ENCODE results near the gene SURF1. TPM values are rescaled to one million over a fixed set of nuclear protein-coding genes. Genes with fewer than 3 reads are reported as not detected.
A peak's percentile ranks its signal among the peaks of the same experiment; 100 is the strongest.

Gene SURF1
- total and polyA plus RNA-seq, 9 of the 15 experiments (the other 6 are each of a cell fraction or from before 2014, with no cell fraction given): 16.1 to 31.3 (median 20.9) TPM

DNA sequence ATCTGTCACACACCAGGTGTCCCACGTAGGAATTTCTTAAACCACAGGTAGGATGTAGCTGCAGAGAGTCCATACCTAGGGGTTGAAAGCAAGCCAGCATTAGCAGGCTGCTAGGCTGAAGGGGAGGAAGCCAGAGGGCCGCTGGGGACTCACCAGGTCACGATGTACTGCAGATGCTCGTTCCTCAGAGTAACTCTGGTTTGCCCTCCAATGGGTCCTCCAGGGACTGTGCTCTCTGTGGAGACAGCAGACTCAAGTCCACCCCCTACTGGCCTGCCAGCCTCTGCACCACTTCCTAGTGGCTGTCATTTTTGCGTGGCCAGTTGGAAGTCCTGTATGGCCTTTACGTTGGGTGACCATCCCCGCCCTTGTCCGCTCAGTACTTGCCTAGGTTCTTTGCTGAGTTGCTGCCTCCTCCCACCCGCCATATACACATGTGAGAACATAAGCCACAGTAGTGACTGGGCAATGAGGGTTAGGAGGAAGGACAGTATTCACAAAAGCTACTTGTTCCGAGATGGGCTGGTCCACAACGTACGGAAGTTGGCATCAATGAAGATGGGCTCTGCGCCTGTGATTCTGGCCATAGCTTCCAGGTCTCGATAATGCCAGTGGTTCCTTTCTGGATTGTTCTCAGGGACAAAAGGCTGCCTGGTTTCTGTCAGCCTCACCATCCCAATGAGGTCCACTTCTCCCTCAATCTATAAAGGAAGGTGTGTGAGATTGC is 4.2 kb downstream of the SURF1 start (continued):
- TF ChIP-seq FIP1L1 (IDR thresholded peaks at IDR 0.05; ENCODE audit: low read depth, low read length, poor library complexity, severe bottlenecking) (no peak), L3MBTL2 (IDR thresholded peaks at IDR 0.05) (peak; percentile 42; the same call in 1 of the 2 replicates)
- TF ChIP-seq, protein P1, sequence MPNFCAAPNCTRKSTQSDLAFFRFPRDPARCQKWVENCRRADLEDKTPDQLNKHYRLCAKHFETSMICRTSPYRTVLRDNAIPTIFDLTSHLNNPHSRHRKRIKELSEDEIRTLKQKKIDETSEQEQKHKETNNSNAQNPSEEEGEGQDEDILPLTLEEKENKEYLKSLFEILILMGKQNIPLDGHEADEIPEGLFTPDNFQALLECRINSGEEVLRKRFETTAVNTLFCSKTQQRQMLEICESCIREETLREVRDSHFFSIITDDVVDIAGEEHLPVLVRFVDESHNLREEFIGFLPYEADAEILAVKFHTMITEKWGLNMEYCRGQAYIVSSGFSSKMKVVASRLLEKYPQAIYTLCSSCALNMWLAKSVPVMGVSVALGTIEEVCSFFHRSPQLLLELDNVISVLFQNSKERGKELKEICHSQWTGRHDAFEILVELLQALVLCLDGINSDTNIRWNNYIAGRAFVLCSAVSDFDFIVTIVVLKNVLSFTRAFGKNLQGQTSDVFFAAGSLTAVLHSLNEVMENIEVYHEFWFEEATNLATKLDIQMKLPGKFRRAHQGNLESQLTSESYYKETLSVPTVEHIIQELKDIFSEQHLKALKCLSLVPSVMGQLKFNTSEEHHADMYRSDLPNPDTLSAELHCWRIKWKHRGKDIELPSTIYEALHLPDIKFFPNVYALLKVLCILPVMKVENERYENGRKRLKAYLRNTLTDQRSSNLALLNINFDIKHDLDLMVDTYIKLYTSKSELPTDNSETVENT (CRISPR knock-in tag; IDR thresholded peaks at IDR 0.05): 0 out of 2 replicates have a peak, but pooled peaks have one; percentile 29

DNA sequence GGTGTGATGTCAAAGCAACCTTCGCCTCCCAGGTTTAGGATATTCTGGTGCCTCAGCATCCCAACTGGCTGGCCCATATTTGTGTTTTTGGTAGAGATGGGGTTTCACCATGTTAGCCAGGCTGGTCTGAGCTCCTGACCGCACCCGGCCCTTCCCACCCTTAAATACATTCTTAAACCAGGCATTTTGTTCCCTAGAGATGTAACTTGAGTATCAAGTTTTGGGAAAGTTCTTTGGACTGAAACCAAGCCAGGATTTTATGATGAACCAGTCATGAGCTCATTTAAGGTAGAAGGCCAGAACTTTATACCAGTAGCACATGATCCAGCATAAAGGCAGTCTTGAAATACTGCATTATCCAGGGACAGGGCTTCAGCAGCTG is 4.8 kb downstream of the SURF1 start:
- peaks cover 60% of the 10 kb centered on the region for H3K79me2 ChIP-seq (ENCODE audit: control insufficient read depth, insufficient read depth, low read length)
- peaks cover 3% of the 10 kb centered on the region for H3K9me1 ChIP-seq (ENCODE audit: control insufficient read depth, insufficient read depth, low read length)
- H2AFZ ChIP-seq (ENCODE audit: low read depth, low read length): no peak overlapping the region
- POLR2A ChIA-PET: interaction anchor here (0.8 to 7.4 kb wide), 12 partner anchors 8 to 190 kb away, joined by 3 to 33 read pairs (median 5); partner anchors contain the start of gene STKLD1
- H3K4me3 ChIP-seq: no peak overlapping the region
- no TSS peak for BruUV-seq (replicated peaks)
- H3K27ac ChIP-seq (ENCODE audit: extremely low read depth, low read depth, low read length): peak overlapping the region; percentile 34; the same call in 1 of the 3 replicates
- ATAC-seq (no peak), FAIRE-seq (no peak), DNase-seq (ENCODE audit: extremely low read depth in 1 of 4, low spot score in 3 of 4) (no peak)
- no peaks in the 10 kb centered on the region for H3K27me3 ChIP-seq (ENCODE audit: control insufficient read depth in 2 of 2, insufficient read depth in 2 of 2, low read length in 2 of 2)
- intact Hi-C loops (cut with micrococcal nuclease) (no loop called here), in situ Hi-C loops (cut with MboI) (no loop called here)
- peak overlapping the region; percentile 3; the same call in 1 of the 2 replicates for H3K4me2 ChIP-seq (ENCODE audit: insufficient read depth, low read length)
- WGBS (ENCODE audit: insufficient coverage, low coverage, missing lambda C conversion rate): 92% methylated on average over 3 of the region's 3 CpGs
- no peaks in the 10 kb centered on the region for H3K9me3 ChIP-seq (replicated peaks; ENCODE audit: control insufficient read depth, insufficient read depth, low read depth, low read length)
- H4K20me1 ChIP-seq (replicated peaks; ENCODE audit: control insufficient read depth, insufficient read depth, low read length): peaks cover 30% of the 10 kb centered on the region
- CTCF ChIA-PET (ENCODE audit: low intra/inter-chr PET ratio): no interaction called here
- no peak overlapping the region for H3K9ac ChIP-seq (ENCODE audit: insufficient read depth in 1 of 2, low read depth in 2 of 2, low read length in 2 of 2)
- peaks cover 57% of the 10 kb centered on the region for H3K36me3 ChIP-seq (ENCODE audit: control insufficient read depth, insufficient read depth, low read length)
- H3K4me1 ChIP-seq (replicated peaks in 1 of 2; ENCODE audit: control insufficient read depth in 2 of 2, insufficient read depth in 2 of 2, low read length in 2 of 2): peaks cover 13 to 30% of the 10 kb centered on the region in 2 experiments; a peak in 4 of 5 replicates
- TF ChIP-seq RBFOX2 (IDR thresholded peaks at IDR 0.05; ENCODE audit: low read depth, low read length): 0 out of 2 replicates have a peak, but pooled peaks have one; percentile 4
- TF ChIP-seq, protein P2, sequence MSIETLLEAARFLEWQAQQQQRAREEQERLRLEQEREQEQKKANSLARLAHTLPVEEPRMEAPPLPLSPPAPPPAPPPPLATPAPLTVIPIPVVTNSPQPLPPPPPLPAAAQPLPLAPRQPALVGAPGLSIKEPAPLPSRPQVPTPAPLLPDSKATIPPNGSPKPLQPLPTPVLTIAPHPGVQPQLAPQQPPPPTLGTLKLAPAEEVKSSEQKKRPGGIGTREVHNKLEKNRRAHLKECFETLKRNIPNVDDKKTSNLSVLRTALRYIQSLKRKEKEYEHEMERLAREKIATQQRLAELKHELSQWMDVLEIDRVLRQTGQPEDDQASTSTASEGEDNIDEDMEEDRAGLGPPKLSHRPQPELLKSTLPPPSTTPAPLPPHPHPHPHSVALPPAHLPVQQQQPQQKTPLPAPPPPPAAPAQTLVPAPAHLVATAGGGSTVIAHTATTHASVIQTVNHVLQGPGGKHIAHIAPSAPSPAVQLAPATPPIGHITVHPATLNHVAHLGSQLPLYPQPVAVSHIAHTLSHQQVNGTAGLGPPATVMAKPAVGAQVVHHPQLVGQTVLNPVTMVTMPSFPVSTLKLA (conservative IDR thresholded peaks at IDR 0.05): peak in 1 of 2 experiments; percentile 17; a peak in 1 of 4 replicates
- no peak for TF ChIP-seq MXI1 (IDR thresholded peaks at IDR 0.05; ENCODE audit: low read depth, low read length)
- TF ChIP-seq, protein P3, sequence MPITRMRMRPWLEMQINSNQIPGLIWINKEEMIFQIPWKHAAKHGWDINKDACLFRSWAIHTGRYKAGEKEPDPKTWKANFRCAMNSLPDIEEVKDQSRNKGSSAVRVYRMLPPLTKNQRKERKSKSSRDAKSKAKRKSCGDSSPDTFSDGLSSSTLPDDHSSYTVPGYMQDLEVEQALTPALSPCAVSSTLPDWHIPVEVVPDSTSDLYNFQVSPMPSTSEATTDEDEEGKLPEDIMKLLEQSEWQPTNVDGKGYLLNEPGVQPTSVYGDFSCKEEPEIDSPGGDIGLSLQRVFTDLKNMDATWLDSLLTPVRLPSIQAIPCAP (CRISPR knock-in tag; IDR thresholded peaks at IDR 0.05; ENCODE audit: borderline replicate concordance): no peak
- no peak for TF ChIP-seq KAT7 (CRISPR knock-in tag; IDR thresholded peaks at IDR 0.05; ENCODE audit: borderline replicate concordance)
- no peak for TF ChIP-seq TARDBP (IDR thresholded peaks at IDR 0.05)
